ENCODE measurements around the gene SNED1.

- no peak for TF ChIP-seq ZNF280B (CRISPR knock-in tag; IDR thresholded peaks at IDR 0.05)
- no peak for TF ChIP-seq POLR2A (conservative IDR thresholded peaks at IDR 0.05)
- no peak for TF ChIP-seq CBX3 (IDR thresholded peaks at IDR 0.05; ENCODE audit: borderline replicate concordance in 1 of 2, low read length in 2 of 2)
- TF ChIP-seq BRF1 (IDR thresholded peaks at IDR 0.05; ENCODE audit: borderline replicate concordance, extremely low read depth, insufficient read length): no peak
- no peak for TF ChIP-seq PRMT5 (CRISPR knock-in tag; IDR thresholded peaks at IDR 0.05)
- TF ChIP-seq POLR2AphosphoS5 (IDR thresholded peaks at IDR 0.05; ENCODE audit: control insufficient read depth, insufficient read depth, low read depth, low read length): no peak
Measured at GRCh38 chr2:240983361-240983995, 14.9 kb upstream of the SNED1 start.
